GM12872 (cell line): ENCODE results near the gene DAZAP1.

Experiments
- CTCF ChIP-seq: IDR thresholded peaks from 3 replicates; pipeline ENCODE4 v1.5.1; 2011; ENCODE audit warnings: low read depth, mild to moderate bottlenecking, low read length, moderate library complexity; ENCODE audit not compliant: insufficient read depth

Gene DAZAP1

GRCh38 chr19:1434577-1435060 lies 27.2 kb downstream of the DAZAP1 start:
- TF ChIP-seq CTCF = no peak

GRCh38 chr19:1435378-1435989 lies 28.1 kb downstream of the DAZAP1 start:
- TF ChIP-seq CTCF = no peak

DNA sequence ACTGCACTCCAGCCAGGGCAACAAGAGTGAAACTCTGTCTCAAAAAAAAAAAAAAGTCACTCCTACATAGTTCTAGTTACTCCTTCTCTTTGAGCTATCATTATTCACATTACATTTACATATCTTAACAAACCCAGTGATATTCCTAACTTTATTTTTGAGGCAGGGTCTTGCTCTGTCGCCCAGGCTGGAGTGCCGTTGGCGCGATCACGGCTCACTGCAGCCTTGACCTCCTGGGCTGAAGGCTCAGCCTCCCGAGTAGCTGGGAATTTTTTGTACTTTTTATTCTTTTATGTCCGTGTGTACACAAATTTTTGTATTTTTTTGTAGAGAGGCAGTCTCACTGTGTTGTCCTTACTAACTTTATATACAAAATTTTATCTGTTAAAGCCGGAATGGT lies 30.2 kb downstream of the DAZAP1 start:
- no peak for TF ChIP-seq CTCF

DNA sequence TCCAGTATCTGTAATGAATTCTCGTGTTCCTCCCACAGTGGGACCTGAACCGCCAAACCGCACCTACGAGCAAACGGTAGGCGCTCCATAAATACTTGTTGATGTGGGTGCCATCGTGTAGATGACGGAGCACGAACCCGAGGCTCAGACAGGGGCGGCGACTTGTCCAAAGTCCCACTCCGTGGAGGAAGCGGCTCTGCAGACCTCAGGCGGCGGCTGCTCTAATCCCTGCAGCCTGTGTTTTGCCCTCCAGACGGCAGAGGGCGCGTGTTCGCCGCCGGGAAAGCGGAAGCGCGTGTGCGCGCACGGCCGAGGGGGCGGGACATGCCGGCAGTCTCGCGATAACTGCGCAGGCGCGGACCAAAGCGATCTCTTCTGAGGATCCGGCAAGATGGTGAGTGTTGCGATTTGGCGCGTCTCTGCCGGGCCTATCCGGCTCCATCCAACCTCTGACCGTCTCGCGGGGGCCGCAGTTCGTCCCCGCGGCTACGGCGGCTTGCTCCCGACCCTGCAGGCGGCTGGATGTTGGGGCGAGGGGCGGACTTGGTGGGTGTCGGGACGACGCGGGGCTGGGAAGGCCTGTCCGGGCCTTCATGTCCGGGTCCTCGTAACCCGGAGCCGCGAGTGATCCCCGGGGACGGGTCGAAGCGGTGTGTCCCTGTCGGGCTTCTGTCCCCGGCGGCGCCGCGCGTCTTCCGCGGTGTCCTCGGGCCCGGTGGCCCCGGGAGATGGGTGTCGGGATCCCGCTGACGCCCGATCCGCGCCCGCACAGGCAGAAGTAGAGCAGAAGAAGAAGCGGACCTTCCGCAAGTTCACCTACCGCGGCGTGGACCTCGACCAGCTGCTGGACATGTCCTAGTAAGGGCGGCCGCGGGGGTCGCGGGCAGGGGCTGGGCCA lies 30.9 kb downstream of the DAZAP1 start, which contains the start of gene RPS15:
RPS15 (plus strand) TSS at position 362 of the 898 bp plus-strand sequence; CDS start at position 392, 30 bp downstream.
- peak; percentile 94 for TF ChIP-seq CTCF

GRCh38 chr19:1438933-1439354 lies 31.6 kb downstream of the DAZAP1 start:
- TF ChIP-seq CTCF = no peak

- no peak for TF ChIP-seq CTCF
These were observed 33.0 kb downstream of the DAZAP1 start for GRCh38 chr19:1440418-1440801.

DNA sequence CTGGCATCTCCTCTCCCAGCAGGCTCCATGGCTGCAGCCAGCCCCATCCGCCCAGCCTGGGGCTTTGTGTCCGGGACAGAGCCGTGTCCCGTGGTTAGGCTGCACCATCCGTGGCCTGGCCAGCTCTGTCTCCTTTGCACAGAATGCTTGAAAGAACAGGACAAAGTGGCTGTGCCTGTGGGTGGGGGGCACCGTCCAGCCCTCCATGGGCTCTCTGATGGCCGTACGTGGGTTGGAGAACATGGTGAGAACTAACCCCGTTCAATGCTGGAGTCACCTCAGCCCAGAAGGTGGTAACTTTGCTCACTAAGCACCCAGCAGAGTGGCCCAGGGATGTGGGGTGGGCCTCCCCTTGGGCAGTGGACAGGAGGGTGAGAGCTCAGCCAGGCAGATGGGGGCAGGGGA lies 33.6 kb downstream of the DAZAP1 start:
- TF ChIP-seq CTCF = no peak
